ENCODE data around the gene MGAT4B. TPM values are rescaled to one million over a fixed set of nuclear protein-coding genes. Genes with fewer than 3 reads are reported as not detected.
A peak's percentile ranks its signal among the peaks of the same experiment; 100 is the strongest.

The MGAT4B gene
- total RNA-seq = 232 and 278 TPM in 2 replicates

- no peak for DNase-seq (ENCODE audit: low read depth)
- no peak for TF ChIP-seq CTCF (conservative IDR thresholded peaks at IDR 0.05; ENCODE audit: low read depth, low read length)
These were observed at the start of gene MGAT4B for GRCh38 chr5:179806250-179807048. MGAT4B (minus strand) TSS chr5:179806866; CDS start chr5:179806583, 283 bp downstream.

GRCh38 chr5:179854356-179854755 is 47.7 kb upstream of the MGAT4B start:
- no peak for TF ChIP-seq CTCF (conservative IDR thresholded peaks at IDR 0.05; ENCODE audit: low read depth, low read length)
- H3K4me3 ChIP-seq (ENCODE audit: low read depth, low read length) = no peak overlapping the region
- DNase-seq (ENCODE audit: low read depth) = no peak

More at GRCh38 chr5:179806250-179807048, at the start of gene MGAT4B:
- H3K4me3 ChIP-seq (ENCODE audit: low read depth, low read length) = peak within 1 kb of the TSS; percentile 73

- DNase-seq (ENCODE audit: low read depth) = no peak
- H3K4me3 ChIP-seq (ENCODE audit: low read depth, low read length) = no peak overlapping the region
- no peak for TF ChIP-seq CTCF (conservative IDR thresholded peaks at IDR 0.05; ENCODE audit: low read depth, low read length)
These were observed 46.4 kb upstream of the MGAT4B start for GRCh38 chr5:179852993-179853547.

DNA sequence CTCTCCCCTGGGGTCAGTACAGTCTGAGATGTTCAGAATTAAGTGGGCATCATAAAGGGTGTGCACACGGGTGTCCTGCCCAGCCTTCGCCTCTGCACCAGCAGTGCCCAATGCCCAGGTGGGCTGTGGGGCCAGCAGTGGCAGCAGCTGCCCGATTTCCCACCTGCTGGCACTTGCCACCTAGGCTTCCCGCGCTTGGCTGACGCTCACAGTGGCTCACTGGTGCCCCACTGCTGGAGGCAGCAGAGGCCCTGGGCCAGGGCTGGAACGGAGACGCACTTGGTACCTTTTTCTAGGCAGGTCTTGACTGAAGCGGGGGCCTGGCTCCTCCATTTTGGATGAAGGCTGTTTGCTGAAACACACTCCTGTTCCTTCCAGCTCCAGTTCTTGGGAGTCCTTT is 35.0 kb upstream of the MGAT4B start:
- no peak overlapping the region for H3K4me3 ChIP-seq (ENCODE audit: low read depth, low read length)
- no peak for TF ChIP-seq CTCF (conservative IDR thresholded peaks at IDR 0.05; ENCODE audit: low read depth, low read length)
- DNase-seq (ENCODE audit: low read depth) = no peak

GRCh38 chr5:179840766-179841165 is 34.1 kb upstream of the MGAT4B start:
- TF ChIP-seq CTCF (conservative IDR thresholded peaks at IDR 0.05; ENCODE audit: low read depth, low read length) = no peak
- no peak for DNase-seq (ENCODE audit: low read depth)
- no peak overlapping the region for H3K4me3 ChIP-seq (ENCODE audit: low read depth, low read length)

- TF ChIP-seq CTCF (conservative IDR thresholded peaks at IDR 0.05; ENCODE audit: low read depth, low read length) = no peak
- H3K4me3 ChIP-seq (ENCODE audit: low read depth, low read length) = no peak overlapping the region
- no peak for DNase-seq (ENCODE audit: low read depth)
These were observed 33.7 kb upstream of the MGAT4B start for GRCh38 chr5:179840321-179840720.
